Measurements from ENCODE around the gene PUM2. TPM values are rescaled to one million over a fixed set of nuclear protein-coding genes. Genes with fewer than 3 reads are reported as not detected.

Gene PUM2
- total and polyA plus RNA-seq, 5 experiments from 2014 or later, result 17.1 to 177 (median 19.0) TPM

DNA sequence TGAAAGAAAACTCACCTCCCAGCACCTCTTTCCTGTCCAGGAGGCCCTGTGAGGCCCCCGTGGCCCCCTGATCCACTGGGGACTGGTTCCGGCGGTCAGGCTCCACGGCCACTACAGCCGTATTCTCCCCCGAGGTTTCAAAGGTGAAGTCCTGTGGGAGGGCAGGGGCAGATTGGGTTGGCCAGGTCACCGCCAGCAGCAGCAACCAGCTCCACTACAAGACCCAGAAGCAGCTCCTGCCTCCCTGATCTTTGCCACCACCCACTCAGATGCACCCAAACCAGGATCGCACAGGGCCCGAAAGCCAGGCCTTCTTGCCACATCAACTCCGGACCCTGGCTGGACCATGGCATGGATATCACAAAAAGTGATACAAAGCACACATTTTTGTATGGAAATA is 147.6 kb downstream of the PUM2 start:
- H3K36me3 Mint-ChIP-seq, result no peaks in the 10 kb centered on the region
- no peaks in the 10 kb centered on the region for H3K9me3 Mint-ChIP-seq
- ATAC-seq, result no peak
- H3K27ac Mint-ChIP-seq, result no peak overlapping the region
- POLR2A ChIA-PET, result no interaction called here
- H3K27me3 Mint-ChIP-seq, result peaks cover 0 to 6% (median 0%) of the 10 kb centered on the region in 5 donors
- peaks cover 0 to 3% (median 0%) of the 10 kb centered on the region in 4 donors for H3K4me1 Mint-ChIP-seq
- H3K4me3 Mint-ChIP-seq, result no peak overlapping the region
- DNase-seq, result no peak

DNA sequence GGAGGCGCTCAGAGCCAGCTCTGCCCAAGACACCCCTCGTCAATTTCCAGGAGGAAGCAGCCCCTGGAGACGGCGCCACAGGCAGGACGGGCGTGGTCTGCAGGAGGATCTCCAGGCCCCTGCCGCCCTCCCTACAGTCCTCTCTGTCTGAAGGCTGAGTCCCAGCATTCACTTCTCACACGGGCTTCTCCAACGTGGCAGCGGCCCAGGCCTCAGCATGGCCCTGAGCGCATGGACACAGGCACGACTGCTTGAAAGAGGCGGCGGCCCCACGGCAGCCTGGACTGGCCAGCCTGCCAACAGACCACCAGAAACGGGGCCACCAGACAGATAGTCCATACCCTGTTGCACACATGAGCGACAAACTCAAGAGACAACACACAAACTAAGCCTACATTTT is 149.0 kb downstream of the PUM2 start:
- ATAC-seq, result no peak
- POLR2A ChIA-PET, result no interaction called here
- H3K27ac Mint-ChIP-seq, result no peak overlapping the region

DNA sequence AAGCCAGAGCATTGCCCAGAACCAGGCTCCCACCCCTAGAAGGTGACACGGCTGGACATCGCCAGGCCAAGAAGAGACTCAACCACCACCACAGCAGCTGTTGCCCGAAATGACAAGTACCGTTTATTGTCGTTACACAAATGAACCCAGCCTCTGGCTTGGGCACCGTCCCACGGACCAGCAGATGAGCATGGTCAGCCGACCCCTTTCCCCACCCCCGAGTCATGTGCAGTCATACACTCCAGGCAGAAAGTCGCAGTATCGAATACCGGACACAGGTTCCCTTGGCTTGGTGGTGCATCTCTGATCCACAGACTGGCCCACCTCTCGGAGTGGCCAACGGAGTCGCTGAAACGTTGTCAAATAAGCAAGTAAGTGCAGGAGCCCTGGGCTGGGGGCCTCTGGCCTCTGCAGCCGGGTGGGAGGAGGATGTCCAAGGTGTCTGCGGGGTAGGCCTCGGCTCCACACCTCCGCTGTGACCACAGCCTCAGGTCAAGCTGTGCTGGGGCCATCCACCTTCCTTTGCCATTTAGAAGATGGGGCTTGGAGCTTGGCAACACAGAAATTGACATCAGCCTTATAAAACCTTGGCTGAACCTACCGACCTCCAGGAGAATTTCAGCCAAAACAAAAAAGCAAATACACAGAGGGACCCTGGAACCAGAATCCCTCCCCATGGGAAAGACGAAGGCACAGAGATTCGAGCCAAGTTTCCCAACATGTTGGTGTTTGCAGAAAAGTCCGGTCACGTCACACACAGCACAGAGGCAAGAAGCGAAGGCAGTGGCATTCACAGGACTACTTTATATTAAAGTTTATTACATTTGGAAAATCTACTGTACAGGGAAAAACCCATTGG is 149.7 kb downstream of the PUM2 start:
- Mint-ChIP-seq H3K4me3 (no peak overlapping the region), H3K4me1 (no peaks in the 10 kb centered on the region), H3K27ac (no peak overlapping the region), H3K27me3 (peaks cover 0 to 6% (median 0%) of the 10 kb centered on the region in 5 donors), H3K9me3 (no peaks in the 10 kb centered on the region), H3K36me3 (no peaks in the 10 kb centered on the region)
- no peak for DNase-seq
- POLR2A ChIA-PET, result no interaction called here
- no peak for ATAC-seq

More for the DNA sequence above, 149.0 kb downstream of the PUM2 start:
- H3K27me3 Mint-ChIP-seq, result peaks cover 0 to 6% (median 0%) of the 10 kb centered on the region in 5 donors
- peaks cover 0 to under 1% (median 0%) of the 10 kb centered on the region in 4 donors for H3K4me1 Mint-ChIP-seq
- H3K9me3 Mint-ChIP-seq, result no peaks in the 10 kb centered on the region
- no peaks in the 10 kb centered on the region for H3K36me3 Mint-ChIP-seq
- H3K4me3 Mint-ChIP-seq, result no peak overlapping the region
- no peak for DNase-seq

DNA sequence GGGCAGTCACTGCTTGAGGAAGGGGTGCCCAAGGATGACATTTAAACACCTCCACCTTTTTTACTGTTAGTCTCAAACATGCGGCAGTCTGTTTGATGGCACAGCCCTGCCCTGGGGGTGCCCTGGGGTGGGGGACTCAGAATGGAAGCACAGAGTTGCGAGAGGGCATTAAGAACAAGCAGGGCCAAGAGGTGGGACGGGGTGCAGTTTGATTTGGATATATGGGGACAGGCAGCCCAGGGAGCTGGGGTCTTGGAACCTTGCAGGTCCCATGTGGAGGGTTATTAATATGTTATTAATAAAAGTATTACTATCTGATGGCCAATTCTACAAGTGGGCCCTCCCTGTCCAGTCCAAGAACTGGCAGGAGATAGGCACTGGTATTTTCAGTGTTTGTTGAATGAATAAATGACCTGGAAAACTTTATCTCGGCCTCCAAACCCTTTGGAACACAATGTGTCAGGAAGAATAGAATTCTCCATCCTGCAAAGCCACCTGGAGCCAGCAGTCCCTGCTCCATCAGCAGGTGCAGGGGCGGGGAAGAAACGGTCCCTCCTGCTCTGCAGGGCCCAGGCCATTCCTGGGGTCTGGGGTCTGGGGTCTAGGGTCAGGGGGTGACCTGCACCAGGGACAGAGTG is 150.9 kb downstream of the PUM2 start:
- ATAC-seq, result no peak
- no peak overlapping the region for H3K4me3 Mint-ChIP-seq
- peaks cover 0 to under 1% (median 0%) of the 10 kb centered on the region in 4 donors for H3K4me1 Mint-ChIP-seq
- no peaks in the 10 kb centered on the region for H3K9me3 Mint-ChIP-seq
- peaks cover 0 to 6% (median 0%) of the 10 kb centered on the region in 5 donors for H3K27me3 Mint-ChIP-seq
- H3K36me3 Mint-ChIP-seq, result no peaks in the 10 kb centered on the region
- POLR2A ChIA-PET, result no interaction called here
- no peak for DNase-seq
- no peak overlapping the region for H3K27ac Mint-ChIP-seq

GRCh38 chr2:20198796-20199632 is 151.6 kb downstream of the PUM2 start:
- no peak for ATAC-seq
- Mint-ChIP-seq H3K36me3 (no peaks in the 10 kb centered on the region), H3K9me3 (no peaks in the 10 kb centered on the region), H3K27ac (no peak overlapping the region), H3K4me1 (peaks cover 0 to 2% (median 0%) of the 10 kb centered on the region in 4 donors), H3K4me3 (no peak overlapping the region), H3K27me3 (peaks cover 0 to 6% (median 0%) of the 10 kb centered on the region in 5 donors)
- no peak for DNase-seq
- POLR2A ChIA-PET, result no interaction called here

Other genes starting within 250 kb of the PUM2 start
- gene SDC1, start 125.7 kb downstream of the PUM2 start, total RNA-seq, result not detected
- not detected for gene SDC1, start 125.7 kb downstream of the PUM2 start, polyA plus RNA-seq
- 10 to 100 TPM; 21.0 to 21.5 TPM for gene RHOB, start 96.2 kb upstream of the PUM2 start, total RNA-seq
- 1 to 10 TPM; 1.3 to 2.0 (median 1.6) TPM for gene RHOB, start 96.2 kb upstream of the PUM2 start, polyA plus RNA-seq

All from naive thymus-derived CD8-positive, alpha-beta T cell (primary cell).